HG02759 (cell line): ENCODE measurements around the gene EEF1G.
A peak's percentile ranks its signal among the peaks of the same experiment; 100 is the strongest.
"Not testable (repeated sequence)": the region's sequence is repeated elsewhere in the genome, so short reads cannot be mapped to it uniquely, and the experiment has no call there.

Experiments
- ATAC-seq: cut with Tn5 transposase; IDR thresholded peaks from one replicate; pipeline ENCODE4 v1.9.1; 2021; ENCODE audit warnings: mild to moderate bottlenecking, moderate library complexity; ENCODE audit not compliant: unreplicated experiment

Gene EEF1G, protein sequence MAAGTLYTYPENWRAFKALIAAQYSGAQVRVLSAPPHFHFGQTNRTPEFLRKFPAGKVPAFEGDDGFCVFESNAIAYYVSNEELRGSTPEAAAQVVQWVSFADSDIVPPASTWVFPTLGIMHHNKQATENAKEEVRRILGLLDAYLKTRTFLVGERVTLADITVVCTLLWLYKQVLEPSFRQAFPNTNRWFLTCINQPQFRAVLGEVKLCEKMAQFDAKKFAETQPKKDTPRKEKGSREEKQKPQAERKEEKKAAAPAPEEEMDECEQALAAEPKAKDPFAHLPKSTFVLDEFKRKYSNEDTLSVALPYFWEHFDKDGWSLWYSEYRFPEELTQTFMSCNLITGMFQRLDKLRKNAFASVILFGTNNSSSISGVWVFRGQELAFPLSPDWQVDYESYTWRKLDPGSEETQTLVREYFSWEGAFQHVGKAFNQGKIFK

DNA sequence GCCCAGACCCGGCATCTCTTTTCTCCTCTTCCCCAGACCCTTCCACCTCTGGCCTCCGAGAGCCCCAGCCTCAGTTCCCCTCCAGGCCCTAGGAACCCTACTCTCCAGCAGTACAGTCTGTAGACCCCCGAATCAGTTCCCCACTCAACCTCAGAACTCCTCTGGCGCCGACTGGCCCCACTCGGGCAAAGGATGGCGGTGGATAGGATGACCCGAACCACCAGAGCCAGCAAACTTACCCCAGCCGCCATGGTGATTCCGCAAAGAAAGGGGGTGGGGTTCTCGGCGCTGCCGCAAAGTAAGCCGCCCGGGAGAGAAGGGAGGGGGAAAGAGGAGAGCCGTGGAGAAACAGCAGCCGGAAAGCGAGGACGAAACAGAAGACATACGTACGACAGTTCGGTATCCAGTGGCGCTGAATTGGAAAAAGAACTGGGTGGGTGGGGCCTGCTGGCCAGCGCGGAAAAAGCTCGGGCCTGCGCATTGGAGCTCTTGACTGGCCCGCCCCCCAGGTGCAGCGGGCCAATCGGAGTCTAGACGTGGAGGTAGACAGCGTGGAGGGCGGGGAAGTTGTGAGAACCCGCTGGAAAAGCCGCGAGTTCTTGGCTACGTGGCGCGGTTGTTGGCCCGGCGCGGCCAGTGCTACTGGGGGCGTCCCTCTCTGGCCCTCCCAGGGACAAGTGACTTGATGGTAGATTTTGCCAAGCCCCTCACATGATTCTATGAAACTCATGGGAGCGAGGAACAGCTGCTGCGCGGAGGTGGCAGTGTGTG lies at the start of gene EEF1G:
Gene EEF1G, minus strand, starts transcription at position 300 of the 771 bp plus-strand sequence. Its CDS starts 49 bp downstream, at position 251.
- peak; percentile 90 for ATAC-seq

DNA sequence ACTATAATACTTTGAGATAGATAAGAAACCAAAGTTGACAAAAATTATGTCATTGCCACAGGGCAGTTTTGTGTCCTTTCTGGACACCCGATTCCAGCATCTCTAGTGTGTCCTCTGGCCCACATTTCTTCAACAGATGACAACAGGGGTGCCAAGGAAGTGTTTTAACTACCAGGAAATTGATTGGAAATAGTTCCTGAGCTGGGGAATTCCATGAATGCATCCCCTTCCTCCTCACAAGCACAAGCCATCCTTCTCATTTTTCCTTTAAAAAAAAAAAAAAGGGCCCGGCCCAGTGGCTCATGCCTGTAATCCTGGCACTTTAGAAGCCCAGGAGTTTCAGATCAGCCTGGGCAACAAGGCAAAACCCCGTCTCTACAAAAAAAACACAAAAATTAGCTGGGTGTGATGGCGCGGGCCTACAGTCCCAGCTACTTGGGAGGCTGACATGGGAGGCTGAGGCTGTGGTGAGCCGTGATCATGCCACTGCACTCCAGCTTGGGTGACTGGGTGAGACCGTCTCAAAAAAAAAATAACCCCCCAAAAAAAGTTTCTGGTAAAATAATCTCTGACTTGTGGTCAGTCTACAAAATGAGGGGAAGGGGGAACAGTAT lies 48.9 kb upstream of the EEF1G start:
- no peak for ATAC-seq

DNA sequence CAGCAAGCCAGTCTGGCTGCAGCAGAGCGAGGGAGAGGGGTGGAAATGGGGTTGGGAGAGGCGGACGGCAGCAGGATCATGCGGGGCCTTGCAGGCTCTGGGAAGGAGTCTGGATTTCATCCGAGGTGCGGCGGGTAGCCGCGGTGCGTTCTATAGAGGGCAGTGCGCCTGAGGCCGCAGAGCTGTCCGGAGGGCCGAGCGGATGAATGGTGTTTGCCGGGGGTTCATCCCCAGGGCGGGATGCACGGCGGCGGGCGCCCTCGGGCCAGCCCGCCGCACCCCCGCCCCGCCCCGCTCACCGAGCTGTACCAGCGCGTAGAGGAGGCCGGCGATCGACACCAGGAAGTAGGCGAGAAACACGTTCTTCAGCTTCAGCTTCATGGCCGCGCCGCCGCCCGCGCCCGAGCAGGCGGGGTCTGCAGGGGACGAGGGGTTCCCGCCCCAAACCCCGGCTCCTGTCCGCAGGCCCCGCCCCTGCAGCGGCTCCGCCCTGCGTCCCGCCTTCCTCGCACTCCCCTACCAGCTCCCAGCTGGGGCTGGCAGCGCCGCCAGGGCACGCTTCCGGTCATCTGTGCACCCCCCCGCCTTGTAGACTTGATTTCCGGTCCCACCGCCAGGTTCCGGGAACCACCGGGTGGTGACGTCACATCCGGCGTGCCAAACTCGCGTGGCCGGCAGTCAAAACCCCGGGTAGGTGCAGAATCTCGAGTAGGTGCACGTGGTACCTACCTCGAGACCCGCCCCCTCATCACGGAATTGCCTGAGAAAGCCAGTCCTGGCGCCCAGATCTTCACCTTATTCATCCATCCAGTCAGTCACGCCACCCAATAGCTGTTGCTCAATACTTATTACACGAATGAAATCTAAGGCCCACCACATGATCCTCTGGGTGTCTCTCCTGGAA lies 48.1 kb upstream of the EEF1G start, which contains the start of gene B3GAT3:
Gene B3GAT3, minus strand, starts transcription at position 420 of the 904 bp plus-strand sequence. Its CDS starts 39 bp downstream, at position 381.
- peak; percentile 97 for ATAC-seq

DNA sequence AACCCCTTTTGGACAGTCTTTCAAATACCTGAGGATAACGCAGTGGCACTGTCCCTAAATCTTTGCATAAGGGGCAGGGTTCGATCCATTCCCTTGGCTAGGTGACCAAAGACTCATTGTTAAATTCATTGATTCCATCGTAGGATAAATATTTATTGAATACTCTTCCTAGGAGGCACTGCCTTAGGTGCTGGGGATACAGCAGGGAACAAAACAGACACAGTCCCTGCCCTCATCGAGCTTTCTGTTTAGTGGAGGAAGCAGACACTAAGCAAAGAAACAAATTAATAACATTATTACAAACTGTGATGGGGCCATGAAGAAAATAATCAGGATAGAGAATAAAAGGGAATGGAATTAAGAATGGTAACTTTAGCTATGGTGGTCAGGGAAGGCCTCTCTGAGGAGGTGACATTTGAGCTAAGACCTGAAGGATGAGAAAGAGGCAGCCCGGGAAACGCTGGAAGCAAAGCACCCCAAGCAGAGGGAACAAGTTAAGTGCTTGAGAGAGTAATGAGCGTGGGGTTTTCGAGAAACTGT lies 47.4 kb upstream of the EEF1G start:
- no peak for ATAC-seq

DNA sequence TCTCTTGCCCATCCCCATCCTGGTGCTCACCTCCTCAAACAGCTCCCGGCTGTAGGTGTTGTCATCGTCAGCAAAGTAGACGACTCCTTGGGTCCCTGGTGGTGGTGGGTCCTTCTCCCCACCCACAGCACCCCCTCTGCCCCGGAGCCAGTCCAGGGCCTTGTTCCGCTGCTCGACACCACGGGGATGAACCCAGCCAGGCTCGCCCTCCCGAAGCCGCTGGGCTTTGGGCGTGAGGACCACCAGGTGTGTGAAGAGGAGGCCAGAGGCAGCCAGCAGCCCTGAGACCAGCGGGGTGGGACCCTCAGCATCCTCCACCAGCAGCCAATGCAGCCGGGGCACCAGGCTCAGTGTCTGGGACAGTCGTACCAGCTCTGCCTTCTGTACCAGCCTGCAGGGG lies 43.3 kb upstream of the EEF1G start:
- ATAC-seq: not testable (repeated sequence)

DNA sequence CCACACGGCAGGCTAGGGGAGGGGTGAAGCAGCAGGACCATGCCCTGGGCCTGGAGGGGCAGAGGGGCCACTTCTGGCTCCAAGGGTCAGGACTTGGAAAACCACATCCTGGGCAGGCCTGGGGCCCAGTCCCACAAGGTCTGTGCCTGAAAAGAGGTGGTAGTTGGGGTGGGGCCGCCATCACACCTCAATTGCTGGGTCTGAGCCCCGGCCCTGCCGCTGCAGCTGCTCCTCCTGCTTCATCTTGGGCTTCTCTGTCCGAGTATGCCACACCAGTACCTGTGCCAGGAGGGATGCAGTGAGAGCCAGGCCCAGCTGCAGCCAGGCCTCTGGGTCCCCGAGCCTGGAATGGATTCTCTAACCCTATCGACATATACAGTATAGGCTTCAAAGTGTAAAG lies 41.8 kb upstream of the EEF1G start:
- ATAC-seq: no peak

DNA sequence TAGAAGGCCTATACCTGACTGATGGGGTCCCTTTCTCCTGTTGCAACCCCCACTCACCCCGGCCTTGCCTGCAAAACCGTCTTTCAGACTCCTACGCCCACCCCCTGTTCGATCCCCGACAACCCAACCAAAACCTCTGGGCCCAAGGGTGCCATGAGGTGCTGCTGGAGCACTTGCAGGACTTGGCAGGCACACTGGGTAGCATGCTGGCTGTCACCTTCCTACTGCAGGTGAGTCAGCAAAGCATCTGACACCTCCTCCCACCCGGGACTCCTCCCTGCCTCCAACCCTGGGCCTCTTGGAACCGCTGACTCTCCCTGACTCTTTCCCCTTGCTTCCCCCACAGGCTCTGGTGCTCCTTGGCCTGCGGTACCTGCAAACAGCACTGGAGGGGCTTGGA lies 40.6 kb upstream of the EEF1G start:
- ATAC-seq: no peak

DNA sequence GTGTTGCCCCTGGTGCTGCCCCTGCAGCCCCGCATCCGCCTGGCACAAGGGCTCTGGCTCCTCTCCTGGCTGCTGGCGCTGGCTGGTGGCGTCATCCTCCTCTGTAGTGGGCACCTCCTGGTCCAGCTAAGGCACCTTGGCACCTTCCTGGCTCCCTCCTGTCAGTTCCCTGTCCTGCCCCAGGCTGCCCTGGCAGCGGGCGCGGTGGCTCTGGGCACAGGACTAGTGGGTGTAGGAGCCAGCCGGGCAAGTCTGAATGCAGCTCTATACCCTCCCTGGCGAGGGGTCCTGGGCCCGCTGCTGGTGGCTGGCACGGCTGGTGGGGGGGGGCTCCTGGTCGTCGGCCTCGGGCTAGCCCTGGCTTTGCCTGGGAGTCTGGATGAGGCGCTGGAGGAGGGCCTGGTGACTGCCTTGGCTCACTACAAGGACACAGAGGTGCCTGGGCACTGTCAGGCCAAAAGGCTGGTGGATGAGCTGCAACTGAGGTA lies 39.6 kb upstream of the EEF1G start:
- ATAC-seq: no peak

DNA sequence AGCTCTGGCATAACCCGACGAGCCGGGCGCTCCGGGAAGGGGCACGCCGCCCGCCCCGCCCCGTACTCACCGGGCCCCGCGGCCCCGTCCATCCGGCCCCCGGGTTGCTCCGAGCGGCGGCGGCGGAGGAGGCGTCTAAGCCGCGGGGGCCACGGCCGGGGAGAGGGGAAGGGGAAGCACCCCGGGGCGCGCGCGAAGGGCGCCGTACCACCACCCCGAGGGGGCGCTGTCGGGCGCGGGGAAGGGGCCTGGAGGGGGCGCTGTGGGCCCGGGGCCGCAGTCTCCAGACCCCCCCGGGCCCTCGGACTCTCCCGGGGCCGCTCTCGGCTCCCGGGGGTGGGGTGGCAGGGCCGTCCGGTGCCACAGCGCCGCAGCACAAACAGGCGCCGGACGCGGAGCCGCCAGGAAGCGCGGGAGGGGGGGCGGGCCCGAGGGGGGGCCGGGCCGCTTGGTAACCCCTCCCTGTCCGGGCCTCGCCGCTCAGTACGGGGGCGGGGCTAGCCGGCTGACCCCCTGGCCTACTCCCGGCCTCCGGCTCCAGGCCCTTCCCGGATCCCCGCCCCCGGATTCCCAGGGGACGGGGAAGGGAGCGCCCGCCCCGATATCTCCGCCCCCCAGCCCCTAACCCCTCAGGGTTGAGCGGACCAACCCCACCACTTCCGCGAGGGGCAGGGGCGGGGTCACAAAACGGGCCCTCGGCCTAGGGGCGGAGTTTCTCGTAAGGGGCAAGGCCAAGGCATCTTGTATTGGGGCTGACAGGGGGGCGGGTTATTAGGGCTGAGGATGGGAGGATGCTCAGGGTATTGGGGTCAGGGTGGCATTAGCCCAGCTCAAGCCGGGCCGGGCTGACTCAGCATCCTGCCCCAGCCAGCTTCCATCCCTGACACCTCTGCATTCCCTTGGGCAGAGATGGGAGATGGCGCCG lies 38.9 kb upstream of the EEF1G start, which contains the start of the genes EML3 and ROM1:
Gene EML3, minus strand, starts transcription at position 410 of the 925 bp plus-strand sequence. Its CDS starts 318 bp downstream, at position 92.
Gene ROM1, plus strand, starts transcription at position 892 of the 925 bp plus-strand sequence. Its CDS starts 25 bp downstream, at position 917.
- peak; percentile 79 for ATAC-seq

DNA sequence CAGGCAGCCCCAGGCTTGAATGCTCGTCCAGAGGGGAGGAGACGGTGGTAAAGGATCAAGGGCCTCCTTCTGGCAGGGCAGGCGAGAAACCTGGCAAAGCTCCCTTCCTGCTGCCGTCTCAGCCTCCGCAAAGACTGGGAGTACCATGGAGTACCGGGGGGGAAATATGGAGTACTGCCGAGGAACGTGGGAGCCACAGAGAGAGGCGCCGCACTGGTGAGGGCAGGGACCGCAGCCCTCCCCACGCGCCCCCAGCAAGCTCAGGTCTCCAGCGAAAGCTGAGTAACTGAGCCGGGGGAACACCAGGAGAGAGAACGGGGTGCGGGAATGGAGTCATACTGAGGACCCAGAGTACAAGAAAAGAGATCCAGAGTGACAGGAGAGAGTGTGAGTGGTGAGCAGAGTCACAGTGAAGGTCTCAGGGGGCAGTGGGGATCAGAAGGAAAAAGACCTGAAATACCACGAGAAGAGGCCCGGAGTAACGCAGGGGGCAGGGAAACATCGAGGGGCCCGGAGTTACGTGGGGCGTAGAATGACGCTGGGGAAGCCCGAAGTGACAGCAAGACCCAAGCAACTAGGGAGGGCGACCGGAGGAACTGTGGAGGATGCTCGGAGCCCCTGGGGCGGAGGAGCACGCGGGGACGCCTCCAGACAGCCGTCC lies 38.1 kb upstream of the EEF1G start:
- peak; percentile 30 for ATAC-seq

DNA sequence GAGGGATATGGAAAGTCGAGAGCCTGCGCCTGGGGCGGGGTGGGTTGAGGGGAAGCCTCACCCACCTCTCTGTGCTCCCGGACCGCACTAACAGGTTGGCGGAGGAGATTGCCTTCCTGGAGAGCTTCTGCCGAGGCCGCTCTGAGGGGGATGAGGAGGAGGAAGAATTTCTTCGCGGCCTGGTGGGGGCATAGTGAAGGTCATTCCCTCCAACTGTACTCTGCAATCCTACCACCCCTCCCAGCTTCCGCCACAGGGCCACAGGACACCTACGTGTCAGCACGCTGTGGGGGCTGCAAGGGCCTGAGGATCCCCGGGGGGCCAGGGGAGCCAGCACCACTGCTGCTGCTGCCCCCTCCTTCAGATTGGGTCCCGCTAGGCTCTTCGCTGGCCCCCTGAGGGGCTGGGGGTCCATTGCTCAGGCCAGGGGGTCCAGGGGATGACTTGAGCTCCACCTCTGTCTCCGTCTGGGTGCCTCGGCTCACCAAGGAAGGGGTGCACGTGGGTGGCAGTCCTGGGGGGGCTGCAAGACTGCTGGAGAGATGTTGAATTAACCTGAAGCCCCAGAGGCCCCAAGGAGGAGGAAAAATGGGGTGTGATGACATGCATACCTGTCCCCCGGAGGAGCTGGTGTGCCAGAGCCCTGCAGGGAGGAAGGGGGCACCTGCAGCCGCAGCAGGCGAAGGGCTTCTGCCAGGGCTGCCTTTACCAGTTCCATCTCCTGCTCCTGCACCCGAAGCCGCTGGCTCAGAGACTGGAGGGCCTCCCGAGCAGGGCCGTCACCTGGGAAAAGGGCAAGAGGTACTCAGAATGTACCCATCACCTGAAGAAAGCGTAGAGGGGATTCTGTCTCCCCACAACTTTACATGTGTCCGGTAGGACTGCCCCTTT lies 37.4 kb upstream of the EEF1G start:
- ATAC-seq: no peak

DNA sequence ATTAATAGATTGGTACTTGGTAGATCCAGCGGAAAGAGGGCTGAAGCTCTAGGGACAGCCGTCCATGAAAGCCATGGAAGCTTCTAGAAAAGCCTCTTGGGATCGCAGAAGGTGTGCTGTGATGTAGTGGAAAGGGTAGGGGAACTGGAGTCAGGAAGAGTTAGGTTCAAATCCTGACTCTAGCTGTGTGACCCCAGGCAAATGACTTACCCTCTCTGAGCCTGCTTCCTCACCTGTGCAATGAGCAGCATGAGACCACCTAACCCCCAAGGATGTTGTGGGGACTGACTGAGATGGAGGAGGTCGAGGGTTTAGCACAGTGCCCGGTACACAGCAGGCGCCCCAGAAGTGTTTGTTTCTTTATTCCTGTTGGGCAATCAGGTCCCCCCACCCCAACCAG lies 36.7 kb upstream of the EEF1G start:
- no peak for ATAC-seq

DNA sequence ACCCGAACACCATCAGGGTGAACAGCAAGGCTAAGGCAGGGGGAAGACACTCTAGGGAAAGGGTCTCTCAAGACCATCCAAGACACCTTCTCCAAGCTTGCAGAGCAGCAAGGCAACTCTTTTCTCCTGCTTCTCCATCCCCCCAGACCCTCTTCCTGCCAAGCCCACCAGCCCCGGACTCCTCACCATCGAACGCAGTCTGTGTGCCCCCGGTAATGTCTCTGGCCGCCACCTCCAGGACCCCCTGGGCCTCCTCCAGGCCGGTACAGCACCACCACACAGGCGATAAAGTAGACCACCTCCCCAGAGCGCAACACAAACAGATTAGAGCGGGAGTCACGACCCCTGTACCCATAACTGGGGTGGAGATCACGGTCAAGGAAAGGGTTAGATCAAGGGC lies 35.1 kb upstream of the EEF1G start:
- no peak for ATAC-seq

DNA sequence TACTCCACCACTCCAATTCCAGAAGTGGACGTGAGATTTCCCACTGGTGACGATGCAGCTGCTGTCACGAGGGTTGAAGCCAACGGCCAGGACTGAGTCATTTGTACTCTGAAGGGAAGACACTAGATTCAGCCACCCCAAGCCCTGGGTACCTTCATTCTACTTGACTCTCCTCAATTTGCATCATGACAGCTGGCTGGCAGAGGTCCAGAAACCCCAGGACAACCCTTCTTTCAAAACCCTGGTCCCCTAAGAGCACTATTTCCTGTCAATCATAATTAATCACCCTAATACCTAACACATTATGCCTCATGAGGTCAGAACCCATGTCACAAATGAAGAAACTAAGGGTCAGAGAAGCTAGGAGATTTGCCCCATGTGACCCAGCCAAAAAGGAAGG lies 34.0 kb upstream of the EEF1G start:
- ATAC-seq: no peak

DNA sequence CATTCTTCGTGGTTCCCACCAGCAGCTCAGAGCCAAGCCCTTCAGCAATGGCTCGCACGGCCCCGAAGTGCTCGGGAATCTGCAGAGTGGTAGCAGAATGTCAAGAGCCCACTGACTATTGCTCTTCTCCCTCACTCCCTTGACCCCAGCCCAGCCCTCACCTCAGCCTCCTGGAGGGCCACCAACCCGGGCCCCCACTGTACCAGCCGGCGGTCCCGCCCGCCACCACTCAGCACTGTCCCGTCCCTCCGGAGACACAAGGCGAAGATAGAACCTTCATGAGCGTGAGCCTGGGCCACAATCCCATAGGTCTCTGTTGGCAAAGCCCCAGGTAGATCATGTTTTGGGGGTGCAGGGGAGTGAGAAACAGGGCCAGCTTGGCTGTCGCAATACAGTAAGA lies 32.2 kb upstream of the EEF1G start:
- ATAC-seq: no peak

DNA sequence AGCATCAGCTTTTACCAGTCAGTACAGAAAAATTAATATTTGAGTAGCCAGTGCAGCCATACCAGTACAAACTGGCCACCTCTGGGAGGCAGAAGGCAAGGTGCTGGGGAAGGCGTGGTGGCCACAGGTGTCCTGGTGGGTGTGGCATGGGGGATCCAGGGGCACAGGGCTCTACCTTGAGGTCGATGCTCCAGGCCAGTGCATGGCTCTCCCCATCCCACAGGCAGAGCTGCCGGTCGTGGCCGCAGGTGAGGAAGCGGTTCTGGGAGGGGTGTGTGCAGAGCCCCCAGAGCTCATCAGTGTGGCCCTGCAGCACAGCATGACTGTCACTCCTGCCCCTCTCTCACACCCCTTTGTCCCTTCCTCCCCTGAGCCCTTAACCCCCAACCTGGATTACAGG lies 31.8 kb upstream of the EEF1G start:
- no peak for ATAC-seq

DNA sequence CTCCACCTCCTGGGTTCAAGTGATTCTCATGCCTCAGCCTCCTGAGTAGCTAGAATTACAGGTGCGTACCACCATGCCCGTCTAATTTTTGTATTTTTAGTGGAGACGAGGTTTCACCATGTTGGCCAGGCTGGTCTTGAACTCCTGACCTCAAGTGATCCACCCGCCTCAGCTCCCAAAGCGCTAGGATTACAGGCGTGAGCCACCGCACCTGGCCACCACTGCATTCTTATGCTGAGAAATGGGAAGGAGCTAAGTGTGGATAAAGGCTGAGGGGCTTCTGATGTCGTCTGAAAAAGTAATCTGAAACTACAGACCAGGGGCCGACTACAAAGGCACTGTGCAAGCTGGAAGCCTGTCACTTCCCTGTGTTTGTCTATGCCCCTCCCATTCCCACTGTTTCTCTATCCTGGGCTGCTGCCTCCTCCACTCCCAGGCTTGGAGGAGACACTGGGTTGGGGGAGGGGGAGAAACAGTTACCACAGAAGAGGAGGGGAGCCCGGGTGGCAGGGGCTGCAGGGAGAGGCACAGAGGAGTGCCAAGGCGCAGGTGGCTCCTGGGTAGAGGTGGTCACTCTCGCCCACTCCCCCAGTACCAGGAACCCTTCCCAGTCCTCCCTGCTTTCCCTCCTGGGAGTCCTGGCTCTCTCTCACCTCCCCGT lies 30.9 kb upstream of the EEF1G start:
- no peak for ATAC-seq
